ENCODE data around the gene KRTAP10-9.

The KRTAP10-9 gene

DNA sequence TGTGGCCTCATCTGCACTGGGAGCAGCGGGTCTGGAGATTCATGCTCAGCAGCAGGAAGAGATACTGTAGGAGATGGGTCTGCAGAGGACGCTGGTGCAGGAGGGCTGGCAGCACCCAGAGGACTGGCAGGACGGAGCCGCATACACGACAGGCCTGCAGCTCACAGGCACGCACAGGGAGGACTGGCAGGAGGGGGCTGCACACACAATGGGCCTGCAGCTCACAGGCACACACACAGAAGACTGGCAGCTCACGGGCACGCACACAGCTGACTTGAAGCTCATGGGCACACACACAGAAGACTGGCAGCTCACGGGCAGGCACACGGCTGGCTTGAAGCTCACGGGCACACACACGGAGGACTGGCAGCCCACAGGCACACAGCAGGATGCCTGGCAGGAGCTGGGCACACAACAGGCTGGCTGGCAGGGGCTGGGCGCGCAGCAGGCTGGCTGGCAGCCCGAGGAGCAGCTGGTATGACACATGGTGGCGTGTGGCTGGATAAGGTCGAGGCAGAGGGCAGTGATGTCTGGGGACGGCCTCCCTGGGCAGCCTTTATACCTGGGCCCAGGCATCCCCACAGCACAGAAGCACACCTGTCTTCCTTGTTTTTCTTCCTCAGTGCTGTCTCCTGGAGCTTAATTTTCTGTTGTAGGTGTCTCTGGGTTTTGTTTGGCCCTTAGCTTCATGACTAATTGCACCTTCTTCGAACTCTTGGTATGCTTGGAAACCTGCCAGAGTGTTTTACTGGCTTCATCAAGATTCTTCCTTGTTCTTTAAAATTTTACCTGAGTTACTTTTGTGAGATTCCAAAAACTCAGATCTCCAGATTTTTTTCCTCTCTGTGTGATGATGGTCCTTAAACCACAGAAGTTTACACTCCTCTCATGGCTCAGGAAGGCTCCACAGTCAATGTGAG is 39.8 kb downstream of the KRTAP10-9 start, which contains the start of gene KRTAP12-2:
Gene KRTAP12-2 (minus strand): TSS at position 527 of the 920 bp plus-strand sequence. CDS start 41 bp downstream, at position 486.
- no peak for DNase-seq (ENCODE audit: low spot score)

DNA sequence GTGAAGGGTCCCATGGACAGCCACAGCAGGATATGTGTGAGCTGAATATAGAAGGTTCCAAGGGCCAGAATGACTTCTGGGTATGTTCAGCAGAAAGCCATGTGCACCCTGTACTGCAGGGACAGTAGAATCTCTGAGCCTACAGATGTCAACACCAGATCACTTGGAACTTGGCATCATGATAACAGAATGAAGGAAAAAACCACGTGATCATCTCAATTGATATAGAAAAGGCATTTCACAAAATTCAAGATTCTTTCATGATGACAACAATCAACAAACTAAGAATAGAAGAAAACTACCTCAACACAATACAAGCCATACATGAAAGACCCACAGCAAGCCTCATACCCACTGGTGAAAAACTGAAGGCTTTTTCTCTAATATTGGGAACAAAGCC is 40.7 kb downstream of the KRTAP10-9 start:
- no peak for DNase-seq (ENCODE audit: low spot score)

DNA sequence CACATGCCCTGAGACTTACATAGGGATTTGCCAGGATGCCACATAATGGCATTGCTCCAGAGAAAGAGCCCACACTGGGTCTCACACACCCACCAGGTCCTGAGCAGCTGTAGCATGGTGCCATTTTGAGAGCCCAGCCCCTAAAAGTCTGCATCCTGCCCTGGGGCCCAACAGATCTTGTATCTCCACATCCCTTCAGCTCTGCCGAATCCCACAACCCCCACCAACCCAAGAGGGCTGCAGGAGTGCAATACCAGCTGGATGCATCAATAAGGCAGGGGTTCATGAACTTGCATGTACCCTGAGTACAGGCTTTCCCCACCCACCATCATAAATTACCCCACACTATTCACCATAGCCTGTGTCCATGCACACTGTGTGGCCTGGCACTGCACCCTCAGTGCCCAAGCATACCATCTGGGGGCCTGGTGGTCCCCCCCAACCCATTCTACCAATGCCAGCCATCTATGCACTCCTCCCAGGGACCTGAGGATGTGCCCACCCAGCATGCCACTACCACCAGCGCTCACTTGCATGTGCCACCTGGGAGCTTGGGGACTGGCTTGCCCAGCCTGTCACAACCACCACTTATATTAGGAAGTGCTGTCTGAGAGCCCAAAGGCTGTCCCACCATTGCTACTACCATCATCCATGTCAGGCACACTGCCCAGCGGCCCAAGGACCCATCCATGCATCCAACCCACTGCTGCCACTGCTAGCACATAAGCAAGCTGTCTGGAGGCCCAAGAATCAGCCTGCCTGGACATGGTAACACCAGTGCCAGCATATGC is 43.9 kb downstream of the KRTAP10-9 start:
- DNase-seq (ENCODE audit: low spot score), result no peak

- DNase-seq (ENCODE audit: low spot score), result no peak
Measured at GRCh38 chr21:44671911-44672310, 45.0 kb downstream of the KRTAP10-9 start.

DNA sequence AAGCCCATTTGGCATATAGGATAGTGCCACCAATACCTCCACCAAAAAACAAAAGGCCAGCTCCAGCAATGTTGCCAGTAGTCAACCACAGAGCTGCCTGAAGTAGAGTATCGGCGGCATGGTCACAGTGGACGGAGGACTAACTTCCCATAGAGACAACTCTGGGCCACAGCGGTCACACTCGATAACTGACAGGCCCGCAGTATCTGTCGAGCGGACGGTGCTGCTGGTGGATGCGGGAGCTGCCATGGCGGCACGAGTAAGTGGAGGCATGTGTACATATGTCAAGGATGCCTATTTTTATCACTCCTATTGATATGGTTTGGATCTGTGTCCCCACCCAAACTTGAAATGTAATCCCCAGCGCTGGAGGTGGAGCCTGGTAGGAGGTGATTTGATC is 51.0 kb downstream of the KRTAP10-9 start:
- DNase-seq (ENCODE audit: low spot score), result no peak
